NCI-H226 (cell line): Measurements from ENCODE around the gene SPOCK1.
A peak's percentile ranks its signal among the peaks of the same experiment; 100 is the strongest.

Source experiments
- DNase-seq: peaks from one replicate; pipeline ENCODE4 v3.0.0-alpha.2; 2015

The SPOCK1 gene

GRCh38 chr5:137096149-137097103, 402.7 kb downstream of the SPOCK1 start:
- no peak for DNase-seq

GRCh38 chr5:137095597-137095996, 403.5 kb downstream of the SPOCK1 start:
- no peak for DNase-seq

- DNase-seq = no peak
Measured at GRCh38 chr5:137092831-137093230, 406.3 kb downstream of the SPOCK1 start.

- DNase-seq = peak; percentile 17
Measured at GRCh38 chr5:137091472-137091871, 407.7 kb downstream of the SPOCK1 start.

GRCh38 chr5:137090721-137091120, 408.4 kb downstream of the SPOCK1 start:
- DNase-seq = no peak

GRCh38 chr5:137090151-137090550, 409.0 kb downstream of the SPOCK1 start:
- no peak for DNase-seq

GRCh38 chr5:137088175-137088574, 411.0 kb downstream of the SPOCK1 start:
- DNase-seq = no peak

- DNase-seq = no peak
Measured at GRCh38 chr5:137086342-137086741, 412.8 kb downstream of the SPOCK1 start.

GRCh38 chr5:137085206-137085605, 413.9 kb downstream of the SPOCK1 start:
- DNase-seq = no peak

GRCh38 chr5:137084016-137084415, 415.1 kb downstream of the SPOCK1 start:
- no peak for DNase-seq

- no peak for DNase-seq
Measured at GRCh38 chr5:137082951-137083350, 416.2 kb downstream of the SPOCK1 start.

GRCh38 chr5:137078171-137078665, 420.9 kb downstream of the SPOCK1 start:
- DNase-seq = peak; percentile 24

GRCh38 chr5:137075163-137075970, 423.8 kb downstream of the SPOCK1 start:
- DNase-seq = peak; percentile 36

GRCh38 chr5:137073189-137073588, 425.9 kb downstream of the SPOCK1 start:
- no peak for DNase-seq

GRCh38 chr5:137072361-137073115, 426.6 kb downstream of the SPOCK1 start:
- no peak for DNase-seq

GRCh38 chr5:137071931-137072330, 427.2 kb downstream of the SPOCK1 start:
- no peak for DNase-seq

- DNase-seq = no peak
Measured at GRCh38 chr5:137071526-137071925, 427.6 kb downstream of the SPOCK1 start.

GRCh38 chr5:137070521-137070920, 428.6 kb downstream of the SPOCK1 start:
- DNase-seq = no peak

GRCh38 chr5:137069358-137069757, 429.8 kb downstream of the SPOCK1 start:
- DNase-seq = no peak

GRCh38 chr5:137061382-137061781, 437.7 kb downstream of the SPOCK1 start:
- DNase-seq = no peak

GRCh38 chr5:137058089-137058488, 441.0 kb downstream of the SPOCK1 start:
- no peak for DNase-seq

- no peak for DNase-seq
Measured at GRCh38 chr5:137056676-137057075, 442.4 kb downstream of the SPOCK1 start.
